ENCODE measurements around the gene ATAD1. TPM values are rescaled to one million over a fixed set of nuclear protein-coding genes. Genes with fewer than 3 reads are reported as not detected.

ATAD1 gene
- total and polyA plus RNA-seq, 2 of the 4 experiments (the other 2 are of a cell fraction) = 12.7 to 21.9 TPM

- Histone ChIP-seq H4K8ac (ENCODE audit: low read depth in 2 of 2, low read length in 2 of 2) (no peak overlapping the region), H3K9me3 (ENCODE audit: control insufficient read depth, insufficient read depth, low read length) (no peaks in the 10 kb centered on the region), H3K4me1 (ENCODE audit: control insufficient read depth, insufficient read depth, low read length) (peaks cover 2% of the 10 kb centered on the region), H2AK9ac (replicated peaks; ENCODE audit: low read depth, low read length, poor library complexity) (no peak overlapping the region), H2BK5ac (ENCODE audit: low read depth, low read length, poor library complexity, severe bottlenecking) (no peak overlapping the region), H3K79me1 (ENCODE audit: low read depth in 1 of 2, low read length in 2 of 2) (peaks cover 0 to 15% of the 10 kb centered on the region in 2 experiments; a peak in 3 of 4 replicates), H3K36me3 (ENCODE audit: control insufficient read depth, insufficient read depth, low read length) (peaks cover 10% of the 10 kb centered on the region), H2BK15ac (ENCODE audit: low read depth, low read length) (no peak overlapping the region), H3K18ac (ENCODE audit: low read depth, low read length) (no peak overlapping the region), H3K23ac (ENCODE audit: low read depth, low read length) (no peak overlapping the region), H4K91ac (ENCODE audit: insufficient read depth, low read depth, low read length) (no peak overlapping the region), H3K4me3 (ENCODE audit: insufficient read depth, low read depth, low read length) (no peak overlapping the region), H3K27ac (ENCODE audit: insufficient read depth, low read length) (no peak overlapping the region), H3K14ac (replicated peaks; ENCODE audit: low read depth, low read length) (no peak overlapping the region), H3K4me2 (ENCODE audit: low read depth, low read length) (no peak overlapping the region), H4K20me1 (ENCODE audit: insufficient read depth, low read length) (no peaks in the 10 kb centered on the region; the same call in 1 of the 2 replicates), H2BK120ac (ENCODE audit: low read depth, low read length) (no peak overlapping the region), H2AFZ (replicated peaks; ENCODE audit: low read length, poor library complexity) (no peak overlapping the region), H2AK5ac (ENCODE audit: low read depth, low read length) (no peak overlapping the region), H3K4ac (ENCODE audit: low read depth, low read length) (no peak overlapping the region), H4K5ac (ENCODE audit: low read depth, low read length) (no peak overlapping the region), H3K9ac (ENCODE audit: low read depth, low read length) (no peak overlapping the region), H3K56ac (ENCODE audit: extremely low read depth, insufficient read depth, low read length) (no peak overlapping the region), H3K9me1 (ENCODE audit: insufficient read depth, low read length) (peaks cover 4% of the 10 kb centered on the region; the same call in 1 of the 2 replicates), H3K27me3 (ENCODE audit: control insufficient read depth, insufficient read depth, low read length) (no peaks in the 10 kb centered on the region), H2BK20ac (ENCODE audit: low read depth, low read length) (no peak overlapping the region)
- in situ Hi-C loops (cut with MboI; ENCODE audit: low sequenced_read_pairs) (no loop called here), intact Hi-C loops (cut with micrococcal nuclease) (no loop called here), dilution Hi-C loops (cut with HindIII; ENCODE audit: low sequenced_read_pairs, unreplicated experiment) (no loop called here)
- no CpG with 5 or more reads among the region's 2 CpGs for WGBS, 2 experiments (ENCODE audit: extremely low coverage in 2 of 2, insufficient read length in 1 of 2)
- TF ChIP-seq RFX5 (IDR thresholded peaks at IDR 0.05; ENCODE audit: low read depth, low read length) = no peak
- no peak for TF ChIP-seq MAFK (IDR thresholded peaks at IDR 0.05; ENCODE audit: low read depth, low read length)
- no peak for TF ChIP-seq RAD21 (IDR thresholded peaks at IDR 0.05; ENCODE audit: low read length)
- TF ChIP-seq CHD1 (IDR thresholded peaks at IDR 0.05; ENCODE audit: low read depth, low read length) = no peak
- TF ChIP-seq SMC3 (IDR thresholded peaks at IDR 0.05; ENCODE audit: low read depth, low read length) = no peak
- TF ChIP-seq NFE2L2 (IDR thresholded peaks at IDR 0.05; ENCODE audit: low read depth, low read length) = no peak
- no peak for TF ChIP-seq MAZ (IDR thresholded peaks at IDR 0.05; ENCODE audit: borderline replicate concordance, low read depth, low read length)
- TF ChIP-seq, protein P1, sequence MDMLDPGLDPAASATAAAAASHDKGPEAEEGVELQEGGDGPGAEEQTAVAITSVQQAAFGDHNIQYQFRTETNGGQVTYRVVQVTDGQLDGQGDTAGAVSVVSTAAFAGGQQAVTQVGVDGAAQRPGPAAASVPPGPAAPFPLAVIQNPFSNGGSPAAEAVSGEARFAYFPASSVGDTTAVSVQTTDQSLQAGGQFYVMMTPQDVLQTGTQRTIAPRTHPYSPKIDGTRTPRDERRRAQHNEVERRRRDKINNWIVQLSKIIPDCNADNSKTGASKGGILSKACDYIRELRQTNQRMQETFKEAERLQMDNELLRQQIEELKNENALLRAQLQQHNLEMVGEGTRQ (IDR thresholded peaks at IDR 0.05; ENCODE audit: low read depth, low read length) = no peak
- TF ChIP-seq ELK1 (IDR thresholded peaks at IDR 0.05; ENCODE audit: borderline replicate concordance, low read depth, low read length) = no peak
- TF ChIP-seq, protein P2, sequence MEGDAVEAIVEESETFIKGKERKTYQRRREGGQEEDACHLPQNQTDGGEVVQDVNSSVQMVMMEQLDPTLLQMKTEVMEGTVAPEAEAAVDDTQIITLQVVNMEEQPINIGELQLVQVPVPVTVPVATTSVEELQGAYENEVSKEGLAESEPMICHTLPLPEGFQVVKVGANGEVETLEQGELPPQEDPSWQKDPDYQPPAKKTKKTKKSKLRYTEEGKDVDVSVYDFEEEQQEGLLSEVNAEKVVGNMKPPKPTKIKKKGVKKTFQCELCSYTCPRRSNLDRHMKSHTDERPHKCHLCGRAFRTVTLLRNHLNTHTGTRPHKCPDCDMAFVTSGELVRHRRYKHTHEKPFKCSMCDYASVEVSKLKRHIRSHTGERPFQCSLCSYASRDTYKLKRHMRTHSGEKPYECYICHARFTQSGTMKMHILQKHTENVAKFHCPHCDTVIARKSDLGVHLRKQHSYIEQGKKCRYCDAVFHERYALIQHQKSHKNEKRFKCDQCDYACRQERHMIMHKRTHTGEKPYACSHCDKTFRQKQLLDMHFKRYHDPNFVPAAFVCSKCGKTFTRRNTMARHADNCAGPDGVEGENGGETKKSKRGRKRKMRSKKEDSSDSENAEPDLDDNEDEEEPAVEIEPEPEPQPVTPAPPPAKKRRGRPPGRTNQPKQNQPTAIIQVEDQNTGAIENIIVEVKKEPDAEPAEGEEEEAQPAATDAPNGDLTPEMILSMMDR (conservative IDR thresholded peaks at IDR 0.05; ENCODE audit: low read depth, low read length) = no peak
- no peak for TF ChIP-seq CEBPB (IDR thresholded peaks at IDR 0.05; ENCODE audit: low read depth, low read length)
- TF ChIP-seq RCOR1 (IDR thresholded peaks at IDR 0.05; ENCODE audit: insufficient replicate concordance, low read length) = no peak
- no peak for TF ChIP-seq BHLHE40 (IDR thresholded peaks at IDR 0.05; ENCODE audit: low read depth, low read length)
- TF ChIP-seq FOS (IDR thresholded peaks at IDR 0.05; ENCODE audit: low read depth, low read length) = no peak
- TF ChIP-seq MXI1 (IDR thresholded peaks at IDR 0.05; ENCODE audit: borderline replicate concordance, low read depth, low read length) = no peak
- TF ChIP-seq POLR2A (IDR thresholded peaks at IDR 0.05; ENCODE audit: low read depth, low read length) = no peak
- POLR2A ChIA-PET (ENCODE audit: unreplicated experiment) = no interaction called here
- CTCF ChIA-PET = interaction anchor here (1.0 kb wide), 2 partner anchors 23 to 94 kb away, joined by 3 to 4 read pairs; no protein-coding TSS in a partner anchor
- ATAC-seq (ENCODE audit: low read depth) (no peak), DNase-seq (no peak)
- BruUV-seq (replicated peaks) = no TSS peak
These were observed 66.8 kb downstream of the ATAD1 start for GRCh38 chr10:87751274-87751673.

All from IMR-90 (cell line).